Stomach (tissue), 4 donors: ENCODE results near the gene TEX261.

Experiments
- POLR2AphosphoS5 ChIP-seq, 3 donors: sonication (generic); formaldehyde crosslinking; IDR thresholded peaks; one replicate each; pipeline ENCODE4 v1.6.1; 2016; ENCODE audit warnings: antibody characterized with exemption in 3 of 3
- TF ChIP-seq, protein P1 (sequence below), 7 experiments: fragments of 450-650 bp in 4 of 7; fragments of 200-600 bp in 3 of 7; sonication (generic) in 3 of 7; IDR thresholded peaks; one replicate each; pipeline ENCODE4 v1.5.1; 2016 to 2019; ENCODE audit warnings: antibody characterized with exemption in 7 of 7, control low read depth in 2 of 7, mild to moderate bottlenecking in 1 of 7

- no peak for TF ChIP-seq POLR2AphosphoS5 (IDR thresholded peaks at IDR 0.05)
- TF ChIP-seq, protein P1, sequence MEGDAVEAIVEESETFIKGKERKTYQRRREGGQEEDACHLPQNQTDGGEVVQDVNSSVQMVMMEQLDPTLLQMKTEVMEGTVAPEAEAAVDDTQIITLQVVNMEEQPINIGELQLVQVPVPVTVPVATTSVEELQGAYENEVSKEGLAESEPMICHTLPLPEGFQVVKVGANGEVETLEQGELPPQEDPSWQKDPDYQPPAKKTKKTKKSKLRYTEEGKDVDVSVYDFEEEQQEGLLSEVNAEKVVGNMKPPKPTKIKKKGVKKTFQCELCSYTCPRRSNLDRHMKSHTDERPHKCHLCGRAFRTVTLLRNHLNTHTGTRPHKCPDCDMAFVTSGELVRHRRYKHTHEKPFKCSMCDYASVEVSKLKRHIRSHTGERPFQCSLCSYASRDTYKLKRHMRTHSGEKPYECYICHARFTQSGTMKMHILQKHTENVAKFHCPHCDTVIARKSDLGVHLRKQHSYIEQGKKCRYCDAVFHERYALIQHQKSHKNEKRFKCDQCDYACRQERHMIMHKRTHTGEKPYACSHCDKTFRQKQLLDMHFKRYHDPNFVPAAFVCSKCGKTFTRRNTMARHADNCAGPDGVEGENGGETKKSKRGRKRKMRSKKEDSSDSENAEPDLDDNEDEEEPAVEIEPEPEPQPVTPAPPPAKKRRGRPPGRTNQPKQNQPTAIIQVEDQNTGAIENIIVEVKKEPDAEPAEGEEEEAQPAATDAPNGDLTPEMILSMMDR (IDR thresholded peaks at IDR 0.05): no peak
Measured at GRCh38 chr2:70962885-70963878, 31.5 kb downstream of the TEX261 start.
